GM06990 (cell line): ENCODE measurements around the gene SRPK1.

Source experiments
- DNase-seq: peaks from one replicate; pipeline ENCODE4 v3.0.0-alpha.2; 2011; ENCODE audit not compliant: insufficient read length; ENCODE audit errors: extremely low read depth
- H3K27me3 ChIP-seq: replicated peaks from 2 replicates; pipeline ENCODE4 v1.6.0; 2011; ENCODE audit warnings: low read length; ENCODE audit not compliant: control insufficient read depth, insufficient read depth
- H3K36me3 ChIP-seq: 2 replicates; pipeline ENCODE4 v1.5.1; 2011; ENCODE audit warnings: low read length; ENCODE audit not compliant: control insufficient read depth, insufficient read depth
- H3K4me3 ChIP-seq: replicated peaks from 2 replicates; pipeline ENCODE4 v1.5.1; 2011; ENCODE audit warnings: low read depth, mild to moderate bottlenecking, control low read depth, low read length
- CTCF ChIP-seq: IDR thresholded peaks from 2 replicates; pipeline ENCODE4 v1.5.1; 2011; ENCODE audit warnings: low read length, control low read depth, mild to moderate bottlenecking, inconsistent platforms; ENCODE audit not compliant: insufficient read depth, poor library complexity, severe bottlenecking

The SRPK1 gene

GRCh38 chr6:35824552-35825192, 96.2 kb downstream of the SRPK1 start:
- Histone ChIP-seq H3K36me3 (no peaks in the 10 kb centered on the region), H3K27me3 (no peaks in the 10 kb centered on the region; the same call in 1 of the 2 replicates), H3K4me3 (no peak overlapping the region)
- TF ChIP-seq CTCF = no peak
- no peak for DNase-seq

GRCh38 chr6:35823601-35824000, 97.3 kb downstream of the SRPK1 start:
- H3K27me3 ChIP-seq = no peaks in the 10 kb centered on the region; the same call in 1 of the 2 replicates
- H3K36me3 ChIP-seq = no peaks in the 10 kb centered on the region
- H3K4me3 ChIP-seq = no peak overlapping the region
- TF ChIP-seq CTCF = no peak
- no peak for DNase-seq

GRCh38 chr6:35817515-35817914, 103.4 kb downstream of the SRPK1 start:
- no peak for TF ChIP-seq CTCF
- no peak for DNase-seq
- H3K36me3 ChIP-seq = no peaks in the 10 kb centered on the region
- H3K27me3 ChIP-seq = no peaks in the 10 kb centered on the region; the same call in 1 of the 2 replicates
- H3K4me3 ChIP-seq = no peak overlapping the region

GRCh38 chr6:35811699-35811995, 109.3 kb downstream of the SRPK1 start:
- no peak for DNase-seq
- Histone ChIP-seq H3K36me3 (no peaks in the 10 kb centered on the region), H3K27me3 (no peaks in the 10 kb centered on the region), H3K4me3 (no peak overlapping the region)
- TF ChIP-seq CTCF = no peak

- no peak for TF ChIP-seq CTCF
- DNase-seq = no peak
- no peaks in the 10 kb centered on the region for H3K27me3 ChIP-seq
- no peaks in the 10 kb centered on the region for H3K36me3 ChIP-seq
- H3K4me3 ChIP-seq = no peak overlapping the region
These were observed 109.8 kb downstream of the SRPK1 start for GRCh38 chr6:35810971-35811698.
